Measurements from ENCODE around the gene ADPGK. TPM values are rescaled to one million over a fixed set of nuclear protein-coding genes. Genes with fewer than 3 reads are reported as not detected.

Gene ADPGK
- total RNA-seq, 2 donors from 2014 or later: 74.6 to 102 TPM

GRCh38 chr15:72796515-72797337, 13.2 kb upstream of the ADPGK start:
- H3K4me3 ChIP-seq: peak overlapping the region; percentile 36 to 45
- TF ChIP-seq CTCF (IDR thresholded peaks at IDR 0.05): peak; percentile 52 to 75 (median 71)
- no peak for TF ChIP-seq POLR2AphosphoS5 (IDR thresholded peaks at IDR 0.05)
- WGBS: 12% methylated on average over 54 of the region's 72 CpGs
- intact Hi-C loops (cut with DNase I): loop anchor here (1.0 kb wide), 1 partner anchor 285 kb away; no protein-coding TSS in a partner anchor
- H3K9me3 ChIP-seq: no peaks in the 10 kb centered on the region
- H3K36me3 ChIP-seq: no peaks in the 10 kb centered on the region
- H3K4me1 ChIP-seq (replicated peaks): no peaks in the 10 kb centered on the region
- H3K27ac ChIP-seq: peak overlapping the region in 1 of 2 donors; percentile 5
- no peaks in the 10 kb centered on the region for H3K27me3 ChIP-seq (replicated peaks; ENCODE audit: insufficient read depth)
- no peak for DNase-seq (ENCODE audit: low spot score)

GRCh38 chr15:72796210-72796514, 12.6 kb upstream of the ADPGK start:
- H3K9me3 ChIP-seq: no peaks in the 10 kb centered on the region
- H3K4me3 ChIP-seq: no peak overlapping the region
- no peaks in the 10 kb centered on the region for H3K36me3 ChIP-seq
- intact Hi-C loops (cut with DNase I): no loop called here
- no peaks in the 10 kb centered on the region for H3K27me3 ChIP-seq (replicated peaks; ENCODE audit: insufficient read depth)
- H3K27ac ChIP-seq: no peak overlapping the region
- no peak for TF ChIP-seq CTCF (IDR thresholded peaks at IDR 0.05)
- TF ChIP-seq POLR2AphosphoS5 (IDR thresholded peaks at IDR 0.05): no peak
- no peak for TF ChIP-seq POLR2A (IDR thresholded peaks at IDR 0.05)
- 75% methylated on average over 7 of the region's 7 CpGs for WGBS
- no peak for DNase-seq (ENCODE audit: low spot score)
- H3K4me1 ChIP-seq (replicated peaks): no peaks in the 10 kb centered on the region

- Histone ChIP-seq H3K27ac (no peak overlapping the region), H3K4me3 (no peak overlapping the region), H3K36me3 (no peaks in the 10 kb centered on the region), H3K27me3 (replicated peaks; ENCODE audit: insufficient read depth) (no peaks in the 10 kb centered on the region), H3K9me3 (no peaks in the 10 kb centered on the region), H3K4me1 (replicated peaks) (no peaks in the 10 kb centered on the region)
- no peak for DNase-seq (ENCODE audit: low spot score)
- TF ChIP-seq CTCF (IDR thresholded peaks at IDR 0.05) (no peak), POLR2A (IDR thresholded peaks at IDR 0.05) (no peak), POLR2AphosphoS5 (IDR thresholded peaks at IDR 0.05) (no peak)
- 69% methylated on average over 7 of the region's 7 CpGs for WGBS
- intact Hi-C loops (cut with DNase I): no loop called here
Measured at GRCh38 chr15:72793766-72794660, 10.5 kb upstream of the ADPGK start.

GRCh38 chr15:72792431-72792830, 8.9 kb upstream of the ADPGK start:
- Histone ChIP-seq H3K4me3 (no peak overlapping the region), H3K36me3 (no peaks in the 10 kb centered on the region), H3K27me3 (replicated peaks; ENCODE audit: insufficient read depth) (no peaks in the 10 kb centered on the region), H3K27ac (no peak overlapping the region), H3K4me1 (replicated peaks) (no peaks in the 10 kb centered on the region), H3K9me3 (no peaks in the 10 kb centered on the region)
- 92% methylated on average over 2 of the region's 2 CpGs for WGBS
- TF ChIP-seq CTCF (IDR thresholded peaks at IDR 0.05) (no peak), POLR2AphosphoS5 (IDR thresholded peaks at IDR 0.05) (no peak), POLR2A (IDR thresholded peaks at IDR 0.05) (no peak)
- no peak for DNase-seq (ENCODE audit: low spot score)
- intact Hi-C loops (cut with DNase I): no loop called here
